ENCODE data around the gene CYP2W1. TPM values are rescaled to one million over a fixed set of nuclear protein-coding genes. Genes with fewer than 3 reads are reported as not detected.

Gene CYP2W1
- total RNA-seq, 4 donors from 2014 or later: not detected

- TF ChIP-seq CTCF (IDR thresholded peaks at IDR 0.05; ENCODE audit: low read depth): no peak
Observed at GRCh38 chr7:1028044-1028770, 45.2 kb downstream of the CYP2W1 start.

- TF ChIP-seq CTCF (IDR thresholded peaks at IDR 0.05; ENCODE audit: low read depth): no peak
Observed at GRCh38 chr7:1028775-1029636, 46.0 kb downstream of the CYP2W1 start.

GRCh38 chr7:1029637-1030443 lies 46.9 kb downstream of the CYP2W1 start:
- TF ChIP-seq CTCF (IDR thresholded peaks at IDR 0.05; ENCODE audit: low read depth): no peak

- TF ChIP-seq CTCF (IDR thresholded peaks at IDR 0.05; ENCODE audit: low read depth): no peak
Observed at GRCh38 chr7:1030444-1031070, 47.6 kb downstream of the CYP2W1 start.

GRCh38 chr7:1031716-1032455 lies 48.9 kb downstream of the CYP2W1 start:
- no peak for TF ChIP-seq CTCF (IDR thresholded peaks at IDR 0.05; ENCODE audit: low read depth)

- no peak for TF ChIP-seq CTCF (IDR thresholded peaks at IDR 0.05; ENCODE audit: low read depth)
Observed at GRCh38 chr7:1032536-1033181, 49.7 kb downstream of the CYP2W1 start.

All from subcutaneous adipose tissue (tissue), 4 donors.